ENCODE measurements around the gene UBE2F. TPM values are rescaled to one million over a fixed set of nuclear protein-coding genes. Genes with fewer than 3 reads are reported as not detected.

The UBE2F gene
- total and polyA plus RNA-seq, 9 of the 15 experiments (the other 6 are each of a cell fraction or from before 2014, with no cell fraction given), result 18.1 to 88.1 (median 53.0) TPM

DNA sequence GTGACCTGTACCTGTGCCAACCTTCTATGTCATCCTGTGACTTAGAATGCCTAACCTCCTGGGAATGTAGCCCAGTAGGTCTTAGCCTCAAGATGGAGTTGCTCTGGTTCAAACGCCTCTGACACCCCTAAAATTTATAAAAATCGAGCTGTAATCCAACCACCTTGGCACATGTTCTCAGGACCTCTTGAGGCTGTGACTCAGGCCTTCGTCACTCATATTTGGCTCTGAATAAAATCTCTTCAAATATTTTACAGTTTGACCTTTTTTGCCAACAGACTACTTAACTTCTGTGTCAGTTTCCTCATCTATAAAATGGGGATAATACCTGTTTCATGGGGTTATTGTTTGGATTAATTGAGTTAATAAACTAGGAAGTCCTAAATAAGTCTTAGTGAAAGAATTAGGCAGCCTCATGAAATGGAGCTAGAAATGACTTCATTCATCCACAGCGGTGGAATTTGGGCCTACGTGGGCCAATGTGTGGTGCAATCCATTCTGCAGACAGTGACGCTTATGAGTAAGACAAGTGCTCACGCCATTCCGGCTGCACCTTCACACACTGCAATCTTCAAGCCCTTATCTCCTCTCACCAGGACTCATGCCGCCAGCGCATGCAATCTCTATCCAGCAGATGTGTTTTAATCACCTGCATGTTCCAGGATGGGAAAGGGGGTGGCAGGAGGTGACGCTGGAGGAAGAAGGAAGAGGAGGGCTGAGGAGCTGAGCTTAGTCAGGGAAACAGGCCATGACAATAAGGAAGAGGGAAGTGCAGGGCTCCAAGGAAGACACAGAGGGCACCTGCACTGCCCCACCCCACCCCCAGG, 2.0 kb upstream of the UBE2F start (continued):
- TF ChIP-seq, protein P1, sequence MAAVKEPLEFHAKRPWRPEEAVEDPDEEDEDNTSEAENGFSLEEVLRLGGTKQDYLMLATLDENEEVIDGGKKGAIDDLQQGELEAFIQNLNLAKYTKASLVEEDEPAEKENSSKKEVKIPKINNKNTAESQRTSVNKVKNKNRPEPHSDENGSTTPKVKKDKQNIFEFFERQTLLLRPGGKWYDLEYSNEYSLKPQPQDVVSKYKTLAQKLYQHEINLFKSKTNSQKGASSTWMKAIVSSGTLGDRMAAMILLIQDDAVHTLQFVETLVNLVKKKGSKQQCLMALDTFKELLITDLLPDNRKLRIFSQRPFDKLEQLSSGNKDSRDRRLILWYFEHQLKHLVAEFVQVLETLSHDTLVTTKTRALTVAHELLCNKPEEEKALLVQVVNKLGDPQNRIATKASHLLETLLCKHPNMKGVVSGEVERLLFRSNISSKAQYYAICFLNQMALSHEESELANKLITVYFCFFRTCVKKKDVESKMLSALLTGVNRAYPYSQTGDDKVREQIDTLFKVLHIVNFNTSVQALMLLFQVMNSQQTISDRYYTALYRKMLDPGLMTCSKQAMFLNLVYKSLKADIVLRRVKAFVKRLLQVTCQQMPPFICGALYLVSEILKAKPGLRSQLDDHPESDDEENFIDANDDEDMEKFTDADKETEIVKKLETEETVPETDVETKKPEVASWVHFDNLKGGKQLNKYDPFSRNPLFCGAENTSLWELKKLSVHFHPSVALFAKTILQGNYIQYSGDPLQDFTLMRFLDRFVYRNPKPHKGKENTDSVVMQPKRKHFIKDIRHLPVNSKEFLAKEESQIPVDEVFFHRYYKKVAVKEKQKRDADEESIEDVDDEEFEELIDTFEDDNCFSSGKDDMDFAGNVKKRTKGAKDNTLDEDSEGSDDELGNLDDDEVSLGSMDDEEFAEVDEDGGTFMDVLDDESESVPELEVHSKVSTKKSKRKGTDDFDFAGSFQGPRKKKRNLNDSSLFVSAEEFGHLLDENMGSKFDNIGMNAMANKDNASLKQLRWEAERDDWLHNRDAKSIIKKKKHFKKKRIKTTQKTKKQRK (IDR thresholded peaks at IDR 0.05; ENCODE audit: borderline replicate concordance, low read depth, low read length), result no peak
- TF ChIP-seq C11orf30 (IDR thresholded peaks at IDR 0.05; ENCODE audit: low read depth) (no peak; the same call in 1 of the 2 replicates), NCOA2 (IDR thresholded peaks at IDR 0.05; ENCODE audit: partially characterized antibody in 2 of 2) (peak; percentile 44 to 83), CBFA2T3 (IDR thresholded peaks at IDR 0.05) (peak; percentile 100), MBD2 (IDR thresholded peaks at IDR 0.05; ENCODE audit: borderline replicate concordance, low read depth) (peak; percentile 91)
- TF ChIP-seq, protein P2, sequence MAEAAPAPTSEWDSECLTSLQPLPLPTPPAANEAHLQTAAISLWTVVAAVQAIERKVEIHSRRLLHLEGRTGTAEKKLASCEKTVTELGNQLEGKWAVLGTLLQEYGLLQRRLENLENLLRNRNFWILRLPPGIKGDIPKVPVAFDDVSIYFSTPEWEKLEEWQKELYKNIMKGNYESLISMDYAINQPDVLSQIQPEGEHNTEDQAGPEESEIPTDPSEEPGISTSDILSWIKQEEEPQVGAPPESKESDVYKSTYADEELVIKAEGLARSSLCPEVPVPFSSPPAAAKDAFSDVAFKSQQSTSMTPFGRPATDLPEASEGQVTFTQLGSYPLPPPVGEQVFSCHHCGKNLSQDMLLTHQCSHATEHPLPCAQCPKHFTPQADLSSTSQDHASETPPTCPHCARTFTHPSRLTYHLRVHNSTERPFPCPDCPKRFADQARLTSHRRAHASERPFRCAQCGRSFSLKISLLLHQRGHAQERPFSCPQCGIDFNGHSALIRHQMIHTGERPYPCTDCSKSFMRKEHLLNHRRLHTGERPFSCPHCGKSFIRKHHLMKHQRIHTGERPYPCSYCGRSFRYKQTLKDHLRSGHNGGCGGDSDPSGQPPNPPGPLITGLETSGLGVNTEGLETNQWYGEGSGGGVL (CRISPR knock-in tag; IDR thresholded peaks at IDR 0.05), result peak; percentile 88
- TF ChIP-seq, protein P3, sequence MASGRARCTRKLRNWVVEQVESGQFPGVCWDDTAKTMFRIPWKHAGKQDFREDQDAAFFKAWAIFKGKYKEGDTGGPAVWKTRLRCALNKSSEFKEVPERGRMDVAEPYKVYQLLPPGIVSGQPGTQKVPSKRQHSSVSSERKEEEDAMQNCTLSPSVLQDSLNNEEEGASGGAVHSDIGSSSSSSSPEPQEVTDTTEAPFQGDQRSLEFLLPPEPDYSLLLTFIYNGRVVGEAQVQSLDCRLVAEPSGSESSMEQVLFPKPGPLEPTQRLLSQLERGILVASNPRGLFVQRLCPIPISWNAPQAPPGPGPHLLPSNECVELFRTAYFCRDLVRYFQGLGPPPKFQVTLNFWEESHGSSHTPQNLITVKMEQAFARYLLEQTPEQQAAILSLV (tag; IDR thresholded peaks at IDR 0.05), result peak; percentile 86
- TF ChIP-seq, protein P4, sequence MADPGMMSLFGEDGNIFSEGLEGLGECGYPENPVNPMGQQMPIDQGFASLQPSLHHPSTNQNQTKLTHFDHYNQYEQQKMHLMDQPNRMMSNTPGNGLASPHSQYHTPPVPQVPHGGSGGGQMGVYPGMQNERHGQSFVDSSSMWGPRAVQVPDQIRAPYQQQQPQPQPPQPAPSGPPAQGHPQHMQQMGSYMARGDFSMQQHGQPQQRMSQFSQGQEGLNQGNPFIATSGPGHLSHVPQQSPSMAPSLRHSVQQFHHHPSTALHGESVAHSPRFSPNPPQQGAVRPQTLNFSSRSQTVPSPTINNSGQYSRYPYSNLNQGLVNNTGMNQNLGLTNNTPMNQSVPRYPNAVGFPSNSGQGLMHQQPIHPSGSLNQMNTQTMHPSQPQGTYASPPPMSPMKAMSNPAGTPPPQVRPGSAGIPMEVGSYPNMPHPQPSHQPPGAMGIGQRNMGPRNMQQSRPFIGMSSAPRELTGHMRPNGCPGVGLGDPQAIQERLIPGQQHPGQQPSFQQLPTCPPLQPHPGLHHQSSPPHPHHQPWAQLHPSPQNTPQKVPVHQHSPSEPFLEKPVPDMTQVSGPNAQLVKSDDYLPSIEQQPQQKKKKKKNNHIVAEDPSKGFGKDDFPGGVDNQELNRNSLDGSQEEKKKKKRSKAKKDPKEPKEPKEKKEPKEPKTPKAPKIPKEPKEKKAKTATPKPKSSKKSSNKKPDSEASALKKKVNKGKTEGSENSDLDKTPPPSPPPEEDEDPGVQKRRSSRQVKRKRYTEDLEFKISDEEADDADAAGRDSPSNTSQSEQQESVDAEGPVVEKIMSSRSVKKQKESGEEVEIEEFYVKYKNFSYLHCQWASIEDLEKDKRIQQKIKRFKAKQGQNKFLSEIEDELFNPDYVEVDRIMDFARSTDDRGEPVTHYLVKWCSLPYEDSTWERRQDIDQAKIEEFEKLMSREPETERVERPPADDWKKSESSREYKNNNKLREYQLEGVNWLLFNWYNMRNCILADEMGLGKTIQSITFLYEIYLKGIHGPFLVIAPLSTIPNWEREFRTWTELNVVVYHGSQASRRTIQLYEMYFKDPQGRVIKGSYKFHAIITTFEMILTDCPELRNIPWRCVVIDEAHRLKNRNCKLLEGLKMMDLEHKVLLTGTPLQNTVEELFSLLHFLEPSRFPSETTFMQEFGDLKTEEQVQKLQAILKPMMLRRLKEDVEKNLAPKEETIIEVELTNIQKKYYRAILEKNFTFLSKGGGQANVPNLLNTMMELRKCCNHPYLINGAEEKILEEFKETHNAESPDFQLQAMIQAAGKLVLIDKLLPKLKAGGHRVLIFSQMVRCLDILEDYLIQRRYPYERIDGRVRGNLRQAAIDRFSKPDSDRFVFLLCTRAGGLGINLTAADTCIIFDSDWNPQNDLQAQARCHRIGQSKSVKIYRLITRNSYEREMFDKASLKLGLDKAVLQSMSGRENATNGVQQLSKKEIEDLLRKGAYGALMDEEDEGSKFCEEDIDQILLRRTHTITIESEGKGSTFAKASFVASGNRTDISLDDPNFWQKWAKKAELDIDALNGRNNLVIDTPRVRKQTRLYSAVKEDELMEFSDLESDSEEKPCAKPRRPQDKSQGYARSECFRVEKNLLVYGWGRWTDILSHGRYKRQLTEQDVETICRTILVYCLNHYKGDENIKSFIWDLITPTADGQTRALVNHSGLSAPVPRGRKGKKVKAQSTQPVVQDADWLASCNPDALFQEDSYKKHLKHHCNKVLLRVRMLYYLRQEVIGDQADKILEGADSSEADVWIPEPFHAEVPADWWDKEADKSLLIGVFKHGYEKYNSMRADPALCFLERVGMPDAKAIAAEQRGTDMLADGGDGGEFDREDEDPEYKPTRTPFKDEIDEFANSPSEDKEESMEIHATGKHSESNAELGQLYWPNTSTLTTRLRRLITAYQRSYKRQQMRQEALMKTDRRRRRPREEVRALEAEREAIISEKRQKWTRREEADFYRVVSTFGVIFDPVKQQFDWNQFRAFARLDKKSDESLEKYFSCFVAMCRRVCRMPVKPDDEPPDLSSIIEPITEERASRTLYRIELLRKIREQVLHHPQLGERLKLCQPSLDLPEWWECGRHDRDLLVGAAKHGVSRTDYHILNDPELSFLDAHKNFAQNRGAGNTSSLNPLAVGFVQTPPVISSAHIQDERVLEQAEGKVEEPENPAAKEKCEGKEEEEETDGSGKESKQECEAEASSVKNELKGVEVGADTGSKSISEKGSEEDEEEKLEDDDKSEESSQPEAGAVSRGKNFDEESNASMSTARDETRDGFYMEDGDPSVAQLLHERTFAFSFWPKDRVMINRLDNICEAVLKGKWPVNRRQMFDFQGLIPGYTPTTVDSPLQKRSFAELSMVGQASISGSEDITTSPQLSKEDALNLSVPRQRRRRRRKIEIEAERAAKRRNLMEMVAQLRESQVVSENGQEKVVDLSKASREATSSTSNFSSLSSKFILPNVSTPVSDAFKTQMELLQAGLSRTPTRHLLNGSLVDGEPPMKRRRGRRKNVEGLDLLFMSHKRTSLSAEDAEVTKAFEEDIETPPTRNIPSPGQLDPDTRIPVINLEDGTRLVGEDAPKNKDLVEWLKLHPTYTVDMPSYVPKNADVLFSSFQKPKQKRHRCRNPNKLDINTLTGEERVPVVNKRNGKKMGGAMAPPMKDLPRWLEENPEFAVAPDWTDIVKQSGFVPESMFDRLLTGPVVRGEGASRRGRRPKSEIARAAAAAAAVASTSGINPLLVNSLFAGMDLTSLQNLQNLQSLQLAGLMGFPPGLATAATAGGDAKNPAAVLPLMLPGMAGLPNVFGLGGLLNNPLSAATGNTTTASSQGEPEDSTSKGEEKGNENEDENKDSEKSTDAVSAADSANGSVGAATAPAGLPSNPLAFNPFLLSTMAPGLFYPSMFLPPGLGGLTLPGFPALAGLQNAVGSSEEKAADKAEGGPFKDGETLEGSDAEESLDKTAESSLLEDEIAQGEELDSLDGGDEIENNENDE (IDR thresholded peaks at IDR 0.05; ENCODE audit: low read depth, low read length), result no peak

Measured in K562 (cell line).